Endometrial microvascular endothelial cells (primary cell): ENCODE results near the gene HEXB. TPM values are rescaled to one million over a fixed set of nuclear protein-coding genes. Genes with fewer than 3 reads are reported as not detected.

Experiments used
- in situ Hi-C: cut with HindIII; loops from 2 replicates; pipeline ENCODE4 v1.10.0; 2017; ENCODE audit warnings: low sequenced_read_pairs, low pct_unique_long_range_greater_than_20kb; ENCODE audit errors: inconsistent ontology term
- total RNA-seq: library from RNA; depleted of rRNA; stranded (reverse); fragments of >200 nt; gene quantifications from one replicate; pipeline ENCODE4 v1.2.3, GENCODE V29; 2015; ENCODE audit errors: inconsistent ontology term

Gene HEXB
- 182 TPM for total RNA-seq

GRCh38 chr5:74684900-74685851 is at the start of gene HEXB:
HEXB (plus strand) TSS chr5:74685233; CDS start chr5:74685261, 28 bp downstream.
- in situ Hi-C loops, result no loop called here

- in situ Hi-C loops, result no loop called here
Observed at GRCh38 chr5:74636149-74636548, 48.9 kb upstream of the HEXB start.

- in situ Hi-C loops, result no loop called here
Observed at GRCh38 chr5:74636552-74636951, 48.5 kb upstream of the HEXB start.

- in situ Hi-C loops, result no loop called here
Observed at GRCh38 chr5:74638544-74638969, 46.5 kb upstream of the HEXB start.

GRCh38 chr5:74638970-74639806 is 45.8 kb upstream of the HEXB start:
- in situ Hi-C loops, result no loop called here

GRCh38 chr5:74639807-74640449 is 45.1 kb upstream of the HEXB start:
- in situ Hi-C loops, result no loop called here

- in situ Hi-C loops, result no loop called here
Observed at GRCh38 chr5:74640450-74640953, 44.5 kb upstream of the HEXB start, which contains the start of gene ENC1. ENC1 (minus strand) TSS chr5:74640728; CDS start chr5:74636485, 4,243 bp downstream.

GRCh38 chr5:74640954-74641734 is 43.9 kb upstream of the HEXB start:
- in situ Hi-C loops, result no loop called here

- in situ Hi-C loops, result no loop called here
Observed at GRCh38 chr5:74641735-74642542, 43.1 kb upstream of the HEXB start.

GRCh38 chr5:74642543-74642863 is 42.5 kb upstream of the HEXB start:
- in situ Hi-C loops, result no loop called here

- in situ Hi-C loops, result no loop called here
Observed at GRCh38 chr5:74643111-74643562, 41.9 kb upstream of the HEXB start.

- in situ Hi-C loops, result no loop called here
Observed at GRCh38 chr5:74647096-74647495, 37.9 kb upstream of the HEXB start.

GRCh38 chr5:74648835-74649293 is 36.2 kb upstream of the HEXB start:
- in situ Hi-C loops, result no loop called here

- in situ Hi-C loops, result no loop called here
Observed at GRCh38 chr5:74649421-74649973, 35.5 kb upstream of the HEXB start.

GRCh38 chr5:74651710-74652109 is 33.3 kb upstream of the HEXB start:
- in situ Hi-C loops, result loop anchor here (25.0 kb wide), 1 partner anchor 739 kb away; no protein-coding TSS in a partner anchor

GRCh38 chr5:74652576-74652975 is 32.5 kb upstream of the HEXB start:
- in situ Hi-C loops, result loop anchor here (25.0 kb wide), 1 partner anchor 740 kb away; no protein-coding TSS in a partner anchor

GRCh38 chr5:74653991-74654390 is 31.0 kb upstream of the HEXB start:
- in situ Hi-C loops, result loop anchor here (25.0 kb wide), 1 partner anchor 742 kb away; no protein-coding TSS in a partner anchor
